ENCODE results near the gene IP6K3.

IP6K3 gene

DNA sequence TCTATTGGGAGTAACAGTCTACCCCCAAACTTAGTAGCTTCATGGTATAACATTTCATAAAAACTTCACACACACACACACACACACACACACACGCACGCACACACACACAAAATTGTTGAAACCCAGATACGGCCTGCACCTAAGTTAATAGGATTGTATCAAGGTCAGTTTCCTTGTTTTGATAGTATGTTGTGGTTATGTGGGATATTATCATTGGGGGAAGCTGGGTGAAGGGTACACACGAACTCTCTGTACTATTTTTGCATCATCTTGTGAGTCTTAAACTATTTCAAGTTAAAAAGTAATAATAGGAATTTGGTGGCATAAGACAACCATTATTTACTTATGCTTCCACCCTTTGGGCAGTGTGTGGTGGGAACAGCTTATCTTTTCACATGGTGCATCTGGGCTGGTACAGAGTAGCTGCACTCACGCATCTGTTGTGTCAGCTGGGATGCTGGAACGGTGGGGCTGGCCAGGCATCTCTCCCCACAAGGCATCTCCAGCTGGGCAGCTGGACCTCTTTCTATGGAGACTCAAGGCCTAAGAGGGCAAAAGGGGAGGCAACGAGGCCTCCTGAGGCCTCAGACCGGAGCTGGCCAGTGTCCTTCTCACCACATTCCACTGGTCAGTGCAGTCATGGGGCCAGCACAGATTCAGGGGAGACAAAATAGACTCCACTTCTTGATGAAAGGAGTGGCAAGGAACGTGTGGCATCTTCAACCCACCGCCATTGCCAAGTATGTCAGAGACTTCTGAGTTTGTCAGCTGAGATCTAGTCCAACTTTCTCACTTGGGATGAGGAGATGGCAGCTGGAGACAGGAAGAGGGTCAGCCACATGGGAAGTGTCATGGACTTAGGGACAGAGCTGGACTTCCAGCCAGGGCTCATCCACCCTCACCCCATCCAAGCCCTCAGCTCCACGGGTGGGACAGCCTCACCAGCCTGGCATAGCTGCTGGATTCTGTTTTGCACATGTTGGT, 20.5 kb upstream of the IP6K3 start:
- intact Hi-C loops (cut with DNase I; ENCODE audit: low total_unique reads): loop anchor here (10.0 kb wide), 2 partner anchors 52 to 258 kb away; partner anchors contain the start of gene UQCC2
- no peak overlapping the region for H3K4me3 ChIP-seq
- H3K4me1 ChIP-seq: peaks cover 0 to 38% (median 31%) of the 10 kb centered on the region in 4 donors
- no peak for DNase-seq
- H3K27ac ChIP-seq: no peak overlapping the region
- H3K36me3 ChIP-seq: peaks cover 1 to 2% (median 2%) of the 10 kb centered on the region in 3 donors
- H3K27me3 ChIP-seq: peaks cover 0 to 3% of the 10 kb centered on the region in 2 donors
- no peaks in the 10 kb centered on the region for H3K9me3 ChIP-seq
- TF ChIP-seq, protein P1, sequence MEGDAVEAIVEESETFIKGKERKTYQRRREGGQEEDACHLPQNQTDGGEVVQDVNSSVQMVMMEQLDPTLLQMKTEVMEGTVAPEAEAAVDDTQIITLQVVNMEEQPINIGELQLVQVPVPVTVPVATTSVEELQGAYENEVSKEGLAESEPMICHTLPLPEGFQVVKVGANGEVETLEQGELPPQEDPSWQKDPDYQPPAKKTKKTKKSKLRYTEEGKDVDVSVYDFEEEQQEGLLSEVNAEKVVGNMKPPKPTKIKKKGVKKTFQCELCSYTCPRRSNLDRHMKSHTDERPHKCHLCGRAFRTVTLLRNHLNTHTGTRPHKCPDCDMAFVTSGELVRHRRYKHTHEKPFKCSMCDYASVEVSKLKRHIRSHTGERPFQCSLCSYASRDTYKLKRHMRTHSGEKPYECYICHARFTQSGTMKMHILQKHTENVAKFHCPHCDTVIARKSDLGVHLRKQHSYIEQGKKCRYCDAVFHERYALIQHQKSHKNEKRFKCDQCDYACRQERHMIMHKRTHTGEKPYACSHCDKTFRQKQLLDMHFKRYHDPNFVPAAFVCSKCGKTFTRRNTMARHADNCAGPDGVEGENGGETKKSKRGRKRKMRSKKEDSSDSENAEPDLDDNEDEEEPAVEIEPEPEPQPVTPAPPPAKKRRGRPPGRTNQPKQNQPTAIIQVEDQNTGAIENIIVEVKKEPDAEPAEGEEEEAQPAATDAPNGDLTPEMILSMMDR (IDR thresholded peaks at IDR 0.05): no peak

DNA sequence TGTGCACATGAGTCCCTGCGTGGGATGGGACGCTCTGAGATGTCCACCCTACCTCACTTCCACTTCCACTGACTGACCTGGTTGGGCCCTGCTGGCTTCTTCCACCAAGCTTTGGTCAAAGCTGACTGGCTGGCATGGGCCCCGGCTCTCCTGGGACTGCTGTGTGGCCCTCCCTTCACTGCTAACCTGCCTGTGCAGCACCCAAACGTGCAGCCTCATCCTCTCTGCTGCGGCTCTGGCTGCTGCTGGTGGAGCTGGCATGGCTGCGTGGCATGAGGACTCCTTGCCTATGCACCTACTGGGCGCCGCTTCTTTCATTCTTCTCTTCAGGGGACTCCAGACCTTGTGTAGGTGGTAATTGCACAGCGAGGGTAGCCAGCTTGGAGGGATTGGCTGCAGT, 18.7 kb upstream of the IP6K3 start:
- no peaks in the 10 kb centered on the region for H3K36me3 ChIP-seq
- H3K4me1 ChIP-seq: peaks cover 0 to 20% (median 15%) of the 10 kb centered on the region in 4 donors
- no peak overlapping the region for H3K27ac ChIP-seq
- TF ChIP-seq, protein P1 (IDR thresholded peaks at IDR 0.05): no peak
- no peak for DNase-seq
- intact Hi-C loops (cut with DNase I; ENCODE audit: low total_unique reads): loop anchor here (10.0 kb wide), 2 partner anchors 51 to 259 kb away; partner anchors contain the start of gene UQCC2
- no peaks in the 10 kb centered on the region for H3K9me3 ChIP-seq
- H3K4me3 ChIP-seq: no peak overlapping the region
- H3K27me3 ChIP-seq: peaks cover 0 to 3% of the 10 kb centered on the region in 2 donors

DNA sequence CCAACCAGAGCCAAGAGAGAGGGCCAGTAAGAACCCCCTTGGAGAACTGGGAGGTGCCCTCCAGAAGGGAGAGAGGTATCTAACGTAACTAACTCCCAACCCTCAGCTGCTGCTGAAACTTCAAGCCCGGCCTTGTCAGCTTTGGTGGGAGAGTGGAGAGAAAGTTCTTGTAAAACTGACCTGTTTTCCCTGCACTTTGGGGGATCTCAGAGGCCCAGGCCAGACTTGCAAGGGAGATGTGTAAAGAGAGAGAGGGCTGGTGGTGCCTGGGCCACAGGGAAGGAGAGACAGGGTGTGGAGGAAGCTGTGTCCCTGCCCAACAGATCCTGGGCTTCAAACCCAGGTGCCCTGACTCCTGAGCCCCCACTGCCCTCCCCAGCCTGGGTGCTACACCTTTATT, 17.3 kb upstream of the IP6K3 start:
- TF ChIP-seq, protein P1 (IDR thresholded peaks at IDR 0.05): no peak
- Histone ChIP-seq H3K9me3 (no peaks in the 10 kb centered on the region), H3K27ac (no peak overlapping the region), H3K36me3 (no peaks in the 10 kb centered on the region), H3K4me1 (peaks cover 0 to 9% (median 7%) of the 10 kb centered on the region in 4 donors), H3K27me3 (peaks cover 0 to 3% of the 10 kb centered on the region in 2 donors), H3K4me3 (no peak overlapping the region)
- no peak for DNase-seq
- intact Hi-C loops (cut with DNase I; ENCODE audit: low total_unique reads): loop anchor here (10.0 kb wide), 2 partner anchors 49 to 261 kb away; partner anchors contain the start of gene UQCC2

DNA sequence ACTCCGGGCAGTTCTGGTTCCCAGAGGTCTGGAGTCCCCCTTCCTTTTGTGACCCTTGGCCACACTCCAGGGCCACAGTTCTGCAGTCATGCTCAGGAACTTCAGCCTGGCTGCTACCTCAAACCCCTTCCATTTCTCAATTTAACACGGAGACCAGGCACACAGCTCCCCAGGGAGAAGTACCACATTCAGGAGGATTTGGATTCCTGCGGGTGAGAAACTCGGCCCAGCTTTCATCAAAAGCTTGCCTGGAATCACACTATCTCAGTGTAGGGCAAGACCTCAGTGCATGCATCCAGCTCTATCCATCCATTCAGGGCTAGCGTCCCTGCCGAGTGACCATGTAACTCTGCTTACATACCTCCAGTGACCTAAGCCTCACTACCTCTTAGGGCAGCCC, 16.8 kb upstream of the IP6K3 start:
- H3K4me1 ChIP-seq: peaks cover 0 to 5% (median 2%) of the 10 kb centered on the region in 4 donors
- no peaks in the 10 kb centered on the region for H3K9me3 ChIP-seq
- intact Hi-C loops (cut with DNase I; ENCODE audit: low total_unique reads): loop anchor here (10.0 kb wide), 2 partner anchors 49 to 261 kb away; partner anchors contain the start of gene UQCC2
- H3K4me3 ChIP-seq: no peak overlapping the region
- no peak overlapping the region for H3K27ac ChIP-seq
- TF ChIP-seq, protein P1 (IDR thresholded peaks at IDR 0.05): no peak
- H3K27me3 ChIP-seq: peaks cover 0 to 3% of the 10 kb centered on the region in 2 donors
- no peaks in the 10 kb centered on the region for H3K36me3 ChIP-seq
- no peak for DNase-seq

DNA sequence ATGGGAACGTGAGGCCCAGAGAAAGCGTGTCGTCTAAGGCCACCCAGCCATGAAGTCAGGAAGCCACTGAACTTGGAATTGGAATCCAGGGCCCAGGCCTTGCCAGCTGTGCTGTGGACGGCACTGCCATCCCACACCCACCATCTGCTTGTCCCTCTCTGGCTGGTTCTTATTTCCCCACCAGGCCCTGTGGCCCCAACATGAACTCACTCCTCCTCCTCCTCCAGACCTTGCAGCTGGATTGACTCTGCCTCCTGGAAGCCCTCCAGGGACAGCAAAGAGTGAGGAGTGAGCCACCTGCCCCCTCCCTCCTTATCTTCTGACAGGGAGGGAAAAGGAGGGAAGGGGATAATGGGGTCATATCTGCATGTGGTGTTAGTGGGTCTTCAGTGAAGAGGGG, 16.0 kb upstream of the IP6K3 start:
- TF ChIP-seq, protein P1 (IDR thresholded peaks at IDR 0.05): no peak
- peaks cover 0 to 5% (median 0%) of the 10 kb centered on the region in 4 donors for H3K4me1 ChIP-seq
- peaks cover 0 to 3% of the 10 kb centered on the region in 2 donors for H3K27me3 ChIP-seq
- no peak for DNase-seq
- H3K4me3 ChIP-seq: no peak overlapping the region
- intact Hi-C loops (cut with DNase I; ENCODE audit: low total_unique reads): loop anchor here (10.0 kb wide), 2 partner anchors 48 to 262 kb away; partner anchors contain the start of gene UQCC2
- H3K9me3 ChIP-seq: no peaks in the 10 kb centered on the region
- H3K27ac ChIP-seq: no peak overlapping the region
- H3K36me3 ChIP-seq: no peaks in the 10 kb centered on the region

All from tibial artery (tissue), 4 donors.